Activated B cell treated with CpG ODN at 0.5 μM for 24 hours (primary cell): ENCODE measurements around the gene PRKCE. TPM values are rescaled to one million over a fixed set of nuclear protein-coding genes. Genes with fewer than 3 reads are reported as not detected.

Experiments used
- ATAC-seq: fragments of 200-7000 bp; cut with Tn5 transposase; one replicate; pipeline ENCODE4 v1.10.0; 2021; ENCODE audit warnings: low read depth, mild to moderate bottlenecking, moderate library complexity
- CTCF ChIA-PET: fragments of 350-600 bp; sonication (Branson Sonifier 250); formaldehyde crosslinking; loops from one replicate; lab custom pipeline; 2021; ENCODE audit warnings: antibody characterized with exemption; lab: Charles Lee
- POLR2A ChIA-PET: fragments of 350-600 bp; sonication (Branson Sonifier 250); formaldehyde crosslinking; loops from one replicate; lab custom pipeline; 2021; ENCODE audit warnings: antibody characterized with exemption; lab: Charles Lee
- DNase-seq: peaks from one replicate; pipeline ENCODE4 v3.0.0; 2022
- H3K27ac Mint-ChIP-seq: one replicate; pipeline ENCODE4 v1.8.0; 2020; ENCODE audit warnings: mixed read lengths
- H3K27me3 Mint-ChIP-seq: one replicate; pipeline ENCODE4 v1.8.0; 2021; ENCODE audit warnings: mixed read lengths
- H3K36me3 Mint-ChIP-seq: one replicate; pipeline ENCODE4 v1.8.0; 2021; ENCODE audit warnings: low read depth, mixed read lengths
- H3K4me1 Mint-ChIP-seq: one replicate; pipeline ENCODE4 v1.8.0; 2021; ENCODE audit warnings: mixed read lengths
- H3K4me3 Mint-ChIP-seq: one replicate; pipeline ENCODE4 v1.8.0; 2020; ENCODE audit warnings: mild to moderate bottlenecking, mixed read lengths
- H3K9me3 Mint-ChIP-seq: one replicate; pipeline ENCODE4 v1.8.0; 2020; ENCODE audit warnings: mixed read lengths
- intact Hi-C: fragments of 100-400 bp; cut with micrococcal nuclease; formaldehyde crosslinking; loops from one replicate; pipeline ENCODE4 v1.15.1; 2024
- total RNA-seq: library from RNA; stranded (reverse); gene quantifications from 2 replicates; pipeline ENCODE4 v1.2.3, GENCODE V29; 2022
- TF ChIP-seq, protein P1 (sequence below): fragments of 200-600 bp; IDR thresholded peaks from one replicate; pipeline ENCODE4 v1.8.0; 2022; ENCODE audit warnings: antibody characterized with exemption, mild to moderate bottlenecking

The PRKCE gene
- total RNA-seq, 1 donor from 2014 or later = 53.8 TPM

DNA sequence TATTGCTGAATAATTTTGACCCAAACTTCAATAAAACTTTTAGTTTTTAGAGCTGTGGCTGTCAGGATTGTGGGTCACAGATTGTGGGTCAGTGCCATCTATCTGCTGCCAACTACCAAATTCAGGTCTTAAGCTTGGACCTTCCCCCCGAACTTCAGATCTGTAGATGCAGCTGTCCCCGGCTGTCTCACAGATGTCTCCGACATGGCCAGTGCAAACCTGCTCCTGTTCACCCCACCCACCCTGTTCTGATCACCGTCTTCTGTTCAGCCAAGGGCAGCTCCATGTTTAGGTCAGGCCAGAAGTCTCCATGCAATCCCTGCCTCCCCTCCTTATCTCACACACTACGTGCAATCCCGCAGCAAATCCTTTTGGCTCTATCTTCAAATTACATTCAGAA lies 175.0 kb downstream of the PRKCE start:
- Mint-ChIP-seq H3K27ac (no peak overlapping the region), H3K36me3 (peaks cover 11% of the 10 kb centered on the region), H3K4me3 (no peak overlapping the region), H3K27me3 (no peaks in the 10 kb centered on the region), H3K9me3 (peaks cover 15% of the 10 kb centered on the region), H3K4me1 (peaks cover 59% of the 10 kb centered on the region)
- POLR2A ChIA-PET = no interaction called here
- CTCF ChIA-PET = interaction anchor here (0.6 to 1.4 kb wide), 2 partner anchors 9 to 48 kb away, joined by 3 to 4 read pairs; no protein-coding TSS in a partner anchor
- TF ChIP-seq, protein P1, sequence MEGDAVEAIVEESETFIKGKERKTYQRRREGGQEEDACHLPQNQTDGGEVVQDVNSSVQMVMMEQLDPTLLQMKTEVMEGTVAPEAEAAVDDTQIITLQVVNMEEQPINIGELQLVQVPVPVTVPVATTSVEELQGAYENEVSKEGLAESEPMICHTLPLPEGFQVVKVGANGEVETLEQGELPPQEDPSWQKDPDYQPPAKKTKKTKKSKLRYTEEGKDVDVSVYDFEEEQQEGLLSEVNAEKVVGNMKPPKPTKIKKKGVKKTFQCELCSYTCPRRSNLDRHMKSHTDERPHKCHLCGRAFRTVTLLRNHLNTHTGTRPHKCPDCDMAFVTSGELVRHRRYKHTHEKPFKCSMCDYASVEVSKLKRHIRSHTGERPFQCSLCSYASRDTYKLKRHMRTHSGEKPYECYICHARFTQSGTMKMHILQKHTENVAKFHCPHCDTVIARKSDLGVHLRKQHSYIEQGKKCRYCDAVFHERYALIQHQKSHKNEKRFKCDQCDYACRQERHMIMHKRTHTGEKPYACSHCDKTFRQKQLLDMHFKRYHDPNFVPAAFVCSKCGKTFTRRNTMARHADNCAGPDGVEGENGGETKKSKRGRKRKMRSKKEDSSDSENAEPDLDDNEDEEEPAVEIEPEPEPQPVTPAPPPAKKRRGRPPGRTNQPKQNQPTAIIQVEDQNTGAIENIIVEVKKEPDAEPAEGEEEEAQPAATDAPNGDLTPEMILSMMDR = no peak
- ATAC-seq (no peak), DNase-seq (no peak)
- intact Hi-C loops = no loop called here

DNA sequence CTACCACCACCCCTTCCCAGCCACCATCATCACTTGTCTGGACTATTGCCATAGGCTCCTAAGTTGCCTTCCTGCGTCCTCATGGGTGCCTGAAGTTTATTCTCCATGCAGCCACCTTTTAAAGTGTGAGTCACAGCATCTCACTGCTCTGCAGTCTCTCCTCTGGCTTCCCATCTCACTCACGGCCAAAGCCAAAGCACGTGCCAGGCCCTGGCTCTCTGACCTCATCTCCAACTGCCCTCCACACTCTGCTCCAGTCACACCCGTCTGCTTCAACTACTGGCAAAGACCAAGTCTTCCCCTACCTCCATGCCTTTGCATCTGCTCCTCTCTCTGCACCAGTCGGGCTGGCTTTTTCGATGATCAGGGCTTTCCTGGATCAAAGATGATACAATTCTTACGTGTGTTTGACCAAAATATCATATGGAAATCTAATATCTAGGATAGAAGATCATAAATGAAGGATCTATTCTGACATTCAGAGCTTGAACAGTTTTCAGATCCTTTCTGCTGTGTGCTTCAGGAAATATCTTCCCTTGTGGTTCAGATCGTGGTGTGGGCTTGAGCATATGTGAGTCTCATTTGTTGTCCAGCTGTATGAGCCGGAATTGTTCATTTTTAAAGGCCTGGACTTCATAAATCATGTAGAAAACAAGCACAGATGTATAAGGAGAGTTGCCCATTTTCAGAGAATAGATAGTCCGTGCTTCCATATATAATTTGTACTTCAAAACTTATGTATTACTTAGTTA lies 175.6 kb downstream of the PRKCE start:
- POLR2A ChIA-PET = no interaction called here
- intact Hi-C loops = no loop called here
- ATAC-seq (no peak), DNase-seq (no peak)
- TF ChIP-seq, protein P1 = no peak
- CTCF ChIA-PET = interaction anchor here (0.6 kb wide), 1 partner anchor 48 kb away, joined by 4 read pairs; no protein-coding TSS in a partner anchor
- peaks cover 53% of the 10 kb centered on the region for H3K4me1 Mint-ChIP-seq
- peaks cover 16% of the 10 kb centered on the region for H3K9me3 Mint-ChIP-seq
- peak overlapping the region; percentile 7 for H3K27ac Mint-ChIP-seq
- no peaks in the 10 kb centered on the region for H3K27me3 Mint-ChIP-seq
- H3K36me3 Mint-ChIP-seq = peaks cover 11% of the 10 kb centered on the region
- H3K4me3 Mint-ChIP-seq = no peak overlapping the region

DNA sequence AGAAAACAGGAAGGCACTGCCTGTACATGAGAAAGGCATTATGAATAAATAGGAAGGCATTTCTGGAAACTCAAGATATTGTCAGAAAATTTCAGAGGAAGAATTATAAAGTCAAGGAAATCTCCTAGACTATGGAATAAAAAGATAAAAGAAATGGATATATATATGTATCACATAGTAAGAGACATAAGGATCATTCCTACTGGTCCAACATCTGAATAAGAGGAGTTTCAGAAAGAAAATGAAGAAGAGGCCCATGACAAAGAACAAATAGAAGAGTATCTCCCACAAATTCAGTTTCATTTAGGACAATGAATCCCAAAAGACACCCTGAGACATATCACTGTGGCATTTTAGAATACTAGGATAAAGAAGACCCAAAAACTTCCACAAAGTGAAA lies 178.8 kb downstream of the PRKCE start:
- H3K27me3 Mint-ChIP-seq = no peaks in the 10 kb centered on the region
- ATAC-seq = no peak
- no peak for DNase-seq
- ChIA-PET CTCF (no interaction called here), POLR2A (interaction anchor here (0.7 kb wide), 1 partner anchor 166 kb away, joined by 3 read pairs; no protein-coding TSS in a partner anchor)
- H3K27ac Mint-ChIP-seq = no peak overlapping the region
- H3K9me3 Mint-ChIP-seq = peaks cover 16% of the 10 kb centered on the region
- TF ChIP-seq, protein P1 = no peak
- peaks cover 57% of the 10 kb centered on the region for H3K4me1 Mint-ChIP-seq
- intact Hi-C loops = loop anchor here (5.0 kb wide), 3 partner anchors 37 to 107 kb away; no protein-coding TSS in a partner anchor
- peaks cover 11% of the 10 kb centered on the region for H3K36me3 Mint-ChIP-seq
- no peak overlapping the region for H3K4me3 Mint-ChIP-seq

- CTCF ChIA-PET = interaction anchor here (0.8 to 1.9 kb wide), 14 partner anchors 10 to 189 kb away, joined by 3 to 14 read pairs (median 5); no protein-coding TSS in a partner anchor
- peaks cover 11% of the 10 kb centered on the region for H3K36me3 Mint-ChIP-seq
- H3K27ac Mint-ChIP-seq = peak overlapping the region; percentile 94
- POLR2A ChIA-PET = interaction anchor here (0.5 to 1.7 kb wide), 15 partner anchors 10 to 223 kb away, joined by 3 to 12 read pairs (median 4); no protein-coding TSS in a partner anchor
- no peaks in the 10 kb centered on the region for H3K27me3 Mint-ChIP-seq
- intact Hi-C loops = loop anchor here (5.0 kb wide), 3 partner anchors 34 to 104 kb away; no protein-coding TSS in a partner anchor
- peaks cover 66% of the 10 kb centered on the region for H3K4me1 Mint-ChIP-seq
- H3K4me3 Mint-ChIP-seq = peak overlapping the region; percentile 39
- DNase-seq = no peak
- peak; percentile 25 for ATAC-seq
- H3K9me3 Mint-ChIP-seq = peaks cover 16% of the 10 kb centered on the region
- TF ChIP-seq, protein P1 = no peak
Observed at GRCh38 chr2:45833301-45833967, 182.0 kb downstream of the PRKCE start.
